DOHH2 (cell line): ENCODE measurements around the gene C16orf92.

Source experiments
- H3F3A ChIP-seq: fragments of 200-600 bp; sonication (generic), shearing (Covaris generic); 2 replicates; pipeline ENCODE4 v1.6.0; 2016; ENCODE audit warnings: antibody characterized with exemption, mild to moderate bottlenecking; ENCODE audit not compliant: control insufficient read depth, insufficient read depth
- H3K27ac ChIP-seq: fragments of 200-600 bp; sonication (generic); 2 replicates; pipeline ENCODE4 v1.5.1; 2014; ENCODE audit warnings: low read depth, mild to moderate bottlenecking, low read length, moderate library complexity
- H3K27me3 ChIP-seq: fragments of 200-600 bp; sonication (generic); 2 replicates; pipeline ENCODE4 v1.6.1; 2014; ENCODE audit warnings: mild to moderate bottlenecking, low read length, mixed read lengths; ENCODE audit not compliant: control insufficient read depth
- H3K36me3 ChIP-seq: fragments of 200-600 bp; sonication (generic); 2 replicates; pipeline ENCODE4 v1.6.1; 2014; ENCODE audit warnings: mild to moderate bottlenecking, low read length, moderate library complexity, mixed read lengths; ENCODE audit not compliant: control insufficient read depth
- H3K4me1 ChIP-seq: fragments of 200-600 bp; sonication (generic); 2 replicates; pipeline ENCODE4 v1.6.1; 2014; ENCODE audit warnings: mild to moderate bottlenecking, low read length, mixed read lengths; ENCODE audit not compliant: control insufficient read depth
- H3K4me2 ChIP-seq: fragments of 200-600 bp; sonication (generic); 2 replicates; pipeline ENCODE4 v1.6.0; 2014; ENCODE audit warnings: mild to moderate bottlenecking, low read length, moderate library complexity
- H3K4me3 ChIP-seq: fragments of 200-600 bp; sonication (generic); 2 replicates; pipeline ENCODE4 v1.5.1; 2014; ENCODE audit warnings: mild to moderate bottlenecking, low read length, mixed read lengths
- H3K79me2 ChIP-seq: fragments of 200-600 bp; sonication (generic); 2 replicates; pipeline ENCODE4 v1.6.1; 2014; ENCODE audit warnings: mild to moderate bottlenecking, low read length, mixed read lengths; ENCODE audit not compliant: control insufficient read depth
- H3K9me2 ChIP-seq: fragments of 200-600 bp; sonication (generic); replicated peaks from 2 replicates; pipeline ENCODE4 v1.6.1; 2014; ENCODE audit warnings: mild to moderate bottlenecking, low read length, mixed read lengths; ENCODE audit not compliant: control insufficient read depth
- H3K9me3 ChIP-seq: fragments of 200-600 bp; sonication (generic); 2 replicates; pipeline ENCODE4 v1.6.1; 2014; ENCODE audit warnings: antibody characterized with exemption, low read length, mixed read lengths; ENCODE audit not compliant: control insufficient read depth, insufficient read depth
- H4K20me1 ChIP-seq: fragments of 200-600 bp; sonication (generic); 2 replicates; pipeline ENCODE4 v1.6.0; 2014; ENCODE audit warnings: low read depth, mild to moderate bottlenecking, antibody characterized with exemption, low read length, moderate library complexity; ENCODE audit not compliant: control insufficient read depth, insufficient read depth
- CTCF ChIP-seq: fragments of 200-600 bp; sonication (generic); IDR thresholded peaks from one replicate; pipeline ENCODE4 v1.5.1; 2014; ENCODE audit warnings: antibody characterized with exemption, mild to moderate bottlenecking, low read depth, low read length; ENCODE audit not compliant: poor library complexity, severe bottlenecking
- EZH2phosphoT487 ChIP-seq: fragments of 200-600 bp; sonication (generic); IDR thresholded peaks from 2 replicates; pipeline ENCODE4 v1.6.1; 2017; ENCODE audit warnings: borderline replicate concordance, mild to moderate bottlenecking, antibody characterized with exemption, low read length, moderate library complexity, mixed read lengths

The C16orf92 gene

GRCh38 chr16:29975134-29975538, 47.9 kb upstream of the C16orf92 start:
- H3K27ac ChIP-seq: no peak overlapping the region

GRCh38 chr16:29975811-29976511, 47.0 kb upstream of the C16orf92 start:
- Histone ChIP-seq H3K9me2 (no peaks in the 10 kb centered on the region), H3K27me3 (no peaks in the 10 kb centered on the region), H3K4me1 (peaks cover 30% of the 10 kb centered on the region), H3K27ac (no peak overlapping the region), H4K20me1 (peaks cover 10% of the 10 kb centered on the region), H3K79me2 (peaks cover 45% of the 10 kb centered on the region), H3F3A (0 out of 2 replicates have a peak, but pooled peaks cover 6% of the 10 kb centered on the region), H3K9me3 (peaks cover 7% of the 10 kb centered on the region; the same call in 1 of the 2 replicates), H3K36me3 (peaks cover 73% of the 10 kb centered on the region), H3K4me3 (peak overlapping the region; percentile 99), H3K4me2 (peak overlapping the region; percentile 97)
- TF ChIP-seq CTCF: peak; percentile 8
- no peak for TF ChIP-seq EZH2phosphoT487

More at GRCh38 chr16:29975134-29975538, 47.9 kb upstream of the C16orf92 start:
- Histone ChIP-seq H3K9me3 (peaks cover 7% of the 10 kb centered on the region; the same call in 1 of the 2 replicates), H3F3A (0 out of 2 replicates have a peak, but pooled peaks cover 6% of the 10 kb centered on the region), H4K20me1 (peaks cover 10% of the 10 kb centered on the region), H3K36me3 (peaks cover 65% of the 10 kb centered on the region), H3K4me1 (peaks cover 30% of the 10 kb centered on the region), H3K79me2 (peaks cover 45% of the 10 kb centered on the region), H3K9me2 (no peaks in the 10 kb centered on the region), H3K4me3 (peak overlapping the region; percentile 99), H3K4me2 (peak overlapping the region; percentile 97), H3K27me3 (no peaks in the 10 kb centered on the region)
- no peak for TF ChIP-seq CTCF
- no peak for TF ChIP-seq EZH2phosphoT487

- TF ChIP-seq CTCF: no peak
- no peak for TF ChIP-seq EZH2phosphoT487
- H3K9me3 ChIP-seq: peaks cover 7% of the 10 kb centered on the region; the same call in 1 of the 2 replicates
- H4K20me1 ChIP-seq: peaks cover 10% of the 10 kb centered on the region
- peaks cover 81% of the 10 kb centered on the region for H3K36me3 ChIP-seq
- H3K4me1 ChIP-seq: peaks cover 30% of the 10 kb centered on the region
- H3K4me2 ChIP-seq: no peak overlapping the region; the same call in 1 of the 2 replicates
- H3K79me2 ChIP-seq: peaks cover 45% of the 10 kb centered on the region
- no peak overlapping the region for H3K27ac ChIP-seq
- no peak overlapping the region for H3K4me3 ChIP-seq
- 0 out of 2 replicates have a peak, but pooled peaks cover 2% of the 10 kb centered on the region for H3F3A ChIP-seq
- no peaks in the 10 kb centered on the region for H3K9me2 ChIP-seq
- H3K27me3 ChIP-seq: no peaks in the 10 kb centered on the region
Observed at GRCh38 chr16:29977063-29977825, 45.8 kb upstream of the C16orf92 start.
